ENCODE data around the gene ACTN1.
"Not testable (repeated sequence)": the region's sequence is repeated elsewhere in the genome, so short reads cannot be mapped to it uniquely, and the experiment has no call there.

ACTN1 gene

GRCh38 chr14:68863610-68864360, 115.3 kb downstream of the ACTN1 start:
- DNase-seq (ENCODE audit: low read depth in 2 of 2): no peak

DNA sequence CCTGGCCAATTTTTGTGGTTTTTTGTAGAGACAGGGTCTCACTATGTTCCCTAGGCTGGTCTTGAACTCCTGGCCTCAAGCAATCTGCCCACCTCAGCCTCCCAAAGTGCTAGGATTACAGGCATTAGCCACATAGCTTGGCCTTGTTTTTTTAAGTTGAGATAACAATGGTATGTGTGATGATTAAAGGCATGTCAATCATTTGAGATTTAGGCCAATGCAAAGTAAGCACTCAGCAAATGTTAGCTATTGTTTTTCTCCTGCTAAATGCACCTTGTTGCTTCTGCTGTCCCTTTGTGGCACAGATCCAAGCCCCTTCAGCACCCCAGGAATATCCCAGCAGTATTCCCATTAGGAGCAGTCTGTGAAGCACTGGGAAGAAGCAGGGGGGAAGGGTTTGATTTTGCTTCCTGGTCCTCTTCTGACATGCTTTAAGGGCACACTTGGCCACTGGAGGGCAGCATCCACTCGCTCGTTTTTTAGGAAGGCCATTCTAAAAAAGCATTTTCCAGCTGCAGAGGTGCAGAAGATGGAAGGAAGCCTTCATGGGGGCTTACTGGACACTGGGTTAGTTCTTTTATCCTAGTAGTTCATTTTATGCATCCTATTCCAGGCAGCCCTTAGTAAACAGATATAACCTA, 116.0 kb downstream of the ACTN1 start:
- peak; percentile 34 to 38 for DNase-seq (ENCODE audit: low read depth in 2 of 2)

DNA sequence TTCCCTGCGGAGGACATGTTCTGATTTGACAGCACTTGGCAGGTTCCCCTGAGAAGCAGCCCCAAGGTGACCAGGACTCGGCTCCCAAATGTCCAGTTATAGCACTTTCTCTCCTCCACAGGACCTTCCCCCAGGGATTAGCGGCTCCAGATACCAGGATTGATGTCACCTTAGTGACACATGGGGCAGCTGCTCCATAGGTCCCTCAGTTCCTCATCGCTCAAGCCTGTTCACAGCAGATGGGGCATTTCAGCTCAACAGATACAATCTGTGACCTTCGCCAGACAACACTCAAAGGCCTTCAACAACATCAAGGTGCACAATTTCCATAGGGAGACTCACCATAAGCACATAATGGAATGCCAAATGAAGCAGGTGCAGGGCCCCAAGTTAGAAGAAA, 118.3 kb downstream of the ACTN1 start:
- DNase-seq (ENCODE audit: low read depth in 2 of 2): no peak

- DNase-seq (ENCODE audit: low read depth in 2 of 2): no peak
Measured at GRCh38 chr14:68857516-68858070, 121.5 kb downstream of the ACTN1 start.

DNA sequence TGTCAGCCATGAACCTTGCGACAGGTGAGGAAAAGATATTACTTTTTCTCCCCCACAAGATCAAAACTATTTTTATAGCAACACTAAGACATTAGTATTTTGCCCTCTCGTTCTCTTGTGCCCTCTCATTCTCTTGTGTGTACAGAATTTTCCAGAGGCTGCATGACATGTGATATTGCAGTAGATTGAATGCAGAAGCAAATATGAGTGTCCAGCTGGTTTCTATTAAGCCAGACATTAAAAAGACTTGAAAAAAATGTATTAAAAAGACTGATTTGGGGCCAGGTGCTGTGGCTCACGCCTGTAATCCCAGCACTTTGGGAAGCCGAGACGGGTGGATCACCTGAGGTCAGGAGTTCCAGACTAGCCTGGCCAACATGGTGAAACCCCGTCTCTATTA, 122.5 kb downstream of the ACTN1 start:
- DNase-seq (ENCODE audit: low read depth in 2 of 2): no peak

- no peak for DNase-seq (ENCODE audit: low read depth in 2 of 2)
Measured at GRCh38 chr14:68854421-68854820, 124.7 kb downstream of the ACTN1 start.

DNA sequence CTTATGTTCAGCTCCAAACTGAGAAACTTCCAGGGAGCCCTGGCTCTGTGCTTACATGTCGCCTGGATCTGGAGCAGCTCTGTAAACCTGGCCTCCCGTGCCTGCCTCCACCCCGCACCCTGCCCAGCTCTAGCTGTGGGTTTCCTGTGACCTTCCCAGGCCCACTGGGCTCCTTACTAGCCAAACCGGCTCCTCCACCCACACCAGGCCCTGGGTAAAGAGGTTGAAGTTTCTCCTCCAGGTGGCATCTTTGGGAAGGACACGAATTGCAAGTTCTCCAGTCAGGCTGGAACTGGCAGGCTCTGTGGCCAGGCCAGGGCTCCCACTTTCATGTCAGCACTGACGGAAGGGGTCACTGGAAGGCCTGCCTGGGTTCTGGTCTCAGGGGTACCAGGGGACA, 125.4 kb downstream of the ACTN1 start:
- no peak for DNase-seq (ENCODE audit: low read depth in 2 of 2)

DNA sequence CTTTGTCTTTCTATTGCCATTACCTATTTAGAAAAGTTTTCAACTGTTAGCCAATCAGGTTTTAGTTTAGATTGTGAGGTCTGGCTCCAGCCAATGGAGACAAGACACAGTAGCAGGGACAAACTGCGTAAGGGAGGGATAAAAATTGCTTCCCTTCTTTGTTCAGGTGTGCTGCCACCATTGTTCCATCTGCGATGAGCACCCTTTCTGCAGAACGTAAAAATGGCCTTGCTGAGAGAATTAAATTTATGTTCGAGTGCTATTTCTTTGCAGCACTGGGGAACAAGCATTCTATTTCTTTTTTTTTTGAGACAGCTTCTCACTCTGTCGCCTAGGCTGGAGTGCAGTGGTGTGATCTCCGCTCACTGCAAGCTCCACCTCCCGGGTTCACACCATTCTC, 126.6 kb downstream of the ACTN1 start:
- not testable (repeated sequence) for DNase-seq (ENCODE audit: low read depth in 2 of 2)

DNA sequence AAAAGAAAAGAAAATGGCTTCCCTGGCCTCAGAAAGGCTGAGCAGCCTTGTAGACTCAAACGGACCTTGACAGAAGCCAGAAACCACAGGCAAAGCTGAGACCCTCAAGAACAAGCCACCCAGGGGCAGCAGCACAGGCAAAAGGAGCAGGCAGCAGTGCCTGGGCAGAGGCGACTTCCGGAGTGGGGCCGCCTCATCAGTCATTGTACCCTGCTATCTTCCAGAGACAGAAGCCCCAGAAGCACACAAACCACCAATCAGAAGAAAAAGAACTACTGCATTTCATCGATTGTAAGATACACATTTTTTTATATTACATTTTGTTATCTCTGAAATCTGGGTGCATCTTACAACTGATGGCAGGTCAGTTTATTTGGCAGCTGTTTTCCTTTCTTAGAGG, 128.0 kb downstream of the ACTN1 start:
- no peak for DNase-seq (ENCODE audit: low read depth in 2 of 2)

- no peak for DNase-seq (ENCODE audit: low read depth in 2 of 2)
Measured at GRCh38 chr14:68849416-68849815, 129.7 kb downstream of the ACTN1 start.

DNA sequence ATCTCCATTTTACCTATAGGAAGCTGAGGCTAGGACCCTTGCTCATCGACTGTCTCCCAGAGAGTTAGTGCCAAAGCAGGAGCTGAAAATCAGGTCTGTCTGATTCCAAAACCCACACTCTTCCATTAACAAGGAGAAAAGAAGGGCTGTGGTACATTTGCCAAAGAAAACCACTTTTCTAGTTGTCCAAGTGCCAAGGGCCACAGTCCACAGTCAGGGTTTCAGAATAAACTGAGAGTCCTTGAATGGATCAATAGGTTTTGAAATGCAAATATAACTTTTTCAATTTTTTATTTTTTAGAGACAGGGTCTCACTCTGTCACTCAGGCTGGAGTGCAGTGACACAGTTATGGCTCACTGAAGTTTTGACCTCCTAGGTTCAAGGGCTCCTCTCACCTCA, 130.8 kb downstream of the ACTN1 start:
- DNase-seq (ENCODE audit: low read depth in 2 of 2): no peak

GRCh38 chr14:68847640-68848039, 131.5 kb downstream of the ACTN1 start:
- not testable (repeated sequence) for DNase-seq (ENCODE audit: low read depth in 2 of 2)

- DNase-seq (ENCODE audit: low read depth in 2 of 2): no peak
Measured at GRCh38 chr14:68846466-68846865, 132.6 kb downstream of the ACTN1 start.

DNA sequence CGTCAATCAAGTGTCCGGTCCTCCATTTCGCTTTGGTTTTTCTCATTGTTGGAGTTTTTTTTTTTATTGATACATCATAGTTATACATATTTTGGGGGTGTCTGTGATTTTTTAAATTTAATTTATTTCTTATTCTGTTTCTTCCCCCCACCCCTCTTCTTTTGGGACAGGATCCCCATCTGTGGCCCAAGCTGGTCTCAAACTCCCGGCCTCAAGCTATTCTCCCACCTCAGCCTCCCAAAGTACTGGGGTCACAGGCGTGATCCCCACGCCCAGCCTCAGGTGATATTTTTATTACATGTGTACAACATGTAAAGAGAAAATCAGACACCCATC, 134.9 kb downstream of the ACTN1 start:
- DNase-seq (ENCODE audit: low read depth in 2 of 2): no peak

DNA sequence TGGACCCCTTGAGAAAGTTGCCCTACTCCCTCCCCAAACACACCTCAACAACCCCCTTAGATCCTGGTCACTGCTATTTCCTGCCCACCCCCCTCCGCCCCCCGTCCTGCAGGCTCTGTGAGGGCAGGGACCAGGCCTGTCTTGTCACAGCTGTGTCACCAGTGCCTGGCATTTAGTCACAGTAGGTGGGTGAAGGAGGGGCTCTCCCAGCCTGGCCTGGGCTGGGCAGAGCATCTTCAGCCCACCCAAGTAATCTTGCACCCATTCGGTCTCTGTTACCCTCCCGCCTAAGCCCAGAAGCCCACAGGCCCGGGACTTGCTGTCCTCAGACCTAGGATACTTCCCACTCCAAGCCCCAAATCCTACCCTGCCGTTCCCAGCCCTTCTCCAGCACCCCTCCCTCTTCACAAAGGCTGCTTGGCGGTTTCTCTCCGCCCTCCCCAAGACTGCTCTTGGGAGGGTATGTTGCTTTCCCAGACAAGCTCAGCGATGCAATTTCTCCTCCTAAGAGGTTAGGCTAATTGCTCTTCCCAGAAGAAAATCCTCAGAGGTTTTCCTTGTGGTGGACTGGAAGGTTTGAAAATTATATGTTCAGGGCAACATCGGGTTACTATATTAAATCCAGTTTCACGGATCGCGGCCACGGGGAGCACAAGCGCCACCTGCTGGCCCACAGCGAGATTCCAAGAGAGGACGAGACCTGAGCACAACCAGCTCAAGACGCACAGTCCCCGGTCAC, 135.5 kb downstream of the ACTN1 start:
- peak; percentile 56 to 58 for DNase-seq (ENCODE audit: low read depth in 2 of 2)

DNA sequence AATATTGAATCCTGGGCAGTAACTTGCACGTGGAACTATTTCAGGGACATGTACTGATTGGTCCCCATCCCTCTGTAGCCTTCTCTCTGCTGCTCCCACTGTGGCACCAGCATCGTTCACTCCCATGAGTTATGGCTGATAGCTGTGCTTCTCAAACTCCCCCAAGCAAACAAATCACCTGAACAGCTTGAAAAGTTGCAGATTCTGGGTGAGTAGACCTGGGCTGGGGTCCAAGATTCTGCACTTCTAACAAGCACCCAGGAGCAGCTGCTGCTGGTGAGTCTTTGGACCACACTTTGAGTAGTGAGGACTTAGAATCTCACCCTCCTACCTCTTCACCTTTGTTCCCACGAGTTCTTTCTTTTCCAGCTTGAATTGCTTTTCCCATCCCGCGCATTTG, 136.8 kb downstream of the ACTN1 start:
- no peak for DNase-seq (ENCODE audit: low read depth in 2 of 2)

GRCh38 chr14:68841016-68841809, 137.9 kb downstream of the ACTN1 start:
- DNase-seq (ENCODE audit: low read depth in 2 of 2): no peak

DNA sequence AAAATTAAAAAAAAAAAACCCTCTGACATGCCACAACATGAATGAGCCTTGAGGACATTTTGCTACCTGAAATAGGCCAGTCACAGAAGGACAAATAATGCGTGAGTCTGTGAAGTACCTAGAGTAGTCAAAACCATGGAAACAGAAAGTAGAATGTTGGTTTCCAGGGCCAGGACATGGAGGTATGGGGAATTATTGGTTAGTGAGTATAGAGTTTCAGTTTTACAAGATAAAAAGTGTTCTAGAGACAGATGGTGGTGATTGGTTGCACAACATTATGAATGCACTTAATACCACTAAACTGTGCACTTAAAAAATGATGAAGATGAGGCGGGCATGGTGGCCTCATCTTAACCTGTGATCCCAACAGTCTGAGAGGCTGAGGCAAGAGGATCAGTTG, 138.6 kb downstream of the ACTN1 start:
- DNase-seq (ENCODE audit: low read depth in 2 of 2): no peak

DNA sequence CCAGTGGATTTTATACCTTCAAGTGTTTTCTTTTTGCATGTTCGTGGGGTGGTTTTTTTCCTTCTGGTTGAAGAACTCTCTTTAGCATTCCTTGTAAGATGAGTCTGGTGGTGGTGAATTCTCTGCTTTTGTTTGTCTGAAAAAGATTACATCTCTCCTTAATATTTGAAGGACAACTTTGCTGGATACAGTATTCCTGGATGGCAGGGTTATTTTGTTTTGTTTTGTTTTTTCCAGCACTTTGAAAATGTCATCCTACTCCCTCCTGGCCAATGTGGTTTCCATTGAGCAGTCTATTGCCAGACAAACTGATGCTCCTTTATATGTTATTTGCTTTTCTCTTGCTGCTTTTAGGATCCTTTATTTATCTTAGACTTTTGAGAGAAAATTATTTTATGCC, 143.0 kb downstream of the ACTN1 start:
- DNase-seq (ENCODE audit: low read depth in 2 of 2): no peak

GRCh38 chr14:68834816-68835215, 144.3 kb downstream of the ACTN1 start:
- DNase-seq (ENCODE audit: low read depth in 2 of 2): no peak

DNA sequence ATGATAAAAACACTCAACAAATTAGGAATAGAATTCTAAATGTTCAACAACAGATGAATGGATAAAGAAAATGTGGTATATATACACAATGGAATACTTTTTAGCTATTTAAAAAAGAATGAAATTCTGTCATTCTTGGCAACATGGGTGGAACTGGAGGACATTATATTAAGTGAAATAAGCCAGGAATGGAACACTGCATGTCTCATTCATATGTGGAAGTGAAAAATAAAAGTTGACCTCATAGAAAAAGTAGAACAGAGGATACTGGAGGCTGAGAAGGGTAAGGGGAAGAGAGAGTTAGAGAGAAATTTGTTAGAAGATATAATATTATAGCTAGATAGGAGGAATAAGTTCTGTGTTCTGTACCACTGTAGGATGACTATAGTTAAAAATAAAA, 150.4 kb downstream of the ACTN1 start:
- DNase-seq (ENCODE audit: low read depth in 2 of 2): no peak

DNA sequence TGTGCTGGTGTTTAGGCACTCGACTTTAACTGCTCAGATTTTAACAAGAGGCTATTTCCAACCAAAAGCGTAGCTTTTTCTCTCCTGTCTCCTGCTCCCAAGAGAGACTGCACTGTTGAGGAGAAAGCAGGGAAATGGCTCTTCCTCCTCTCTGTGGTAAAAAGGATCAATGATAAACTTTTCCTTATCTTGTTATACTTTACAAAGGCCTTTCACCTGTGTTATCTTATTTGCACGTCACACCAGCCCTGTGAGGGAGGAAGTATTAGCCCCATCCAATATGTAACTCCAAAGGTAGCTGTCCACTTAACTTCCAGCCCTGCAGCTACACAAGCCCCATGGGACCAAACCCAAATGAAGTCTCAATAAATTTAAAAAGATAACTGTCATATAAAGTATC, 153.4 kb downstream of the ACTN1 start:
- no peak for DNase-seq (ENCODE audit: low read depth in 2 of 2)

Data from stimulated activated CD8-positive, alpha-beta memory T cell treated with anti-CD3 and anti-CD28 coated beads, Interleukin-7, amount 100 ng/mL, for 1 hour (primary cell).